HepG2 (cell line): ENCODE data around the gene MAB21L4. TPM values are rescaled to one million over a fixed set of nuclear protein-coding genes. Genes with fewer than 3 reads are reported as not detected.
A peak's percentile ranks its signal among the peaks of the same experiment; 100 is the strongest.

Experiments used
- ATF7-NPFF ChIP-seq: sonication (generic); formaldehyde crosslinking; IDR thresholded peaks from 2 replicates; pipeline ENCODE4 v1.8.1; 2023; ENCODE audit warnings: mild to moderate bottlenecking, low read depth, missing genetic modification reagents, moderate library complexity
- CBX2 ChIP-seq, 2 experiments: fragments of 200-600 bp in 1 of 2; sonication (generic); formaldehyde crosslinking in 1 of 2; IDR thresholded peaks; 2 replicates each; pipeline versions ENCODE4 v1.7.0 to v1.8.1; 2018 to 2022; ENCODE audit warnings: low read depth in 2 of 2, low read length in 1 of 2, mild to moderate bottlenecking in 1 of 2, missing genetic modification reagents in 1 of 2
- CREM ChIP-seq, 2 experiments: sonication (generic) in 1 of 2; formaldehyde crosslinking in 1 of 2; IDR thresholded peaks; 2 replicates each; pipeline versions ENCODE4 v1.4.0 to v1.6.1; 2016 to 2020; ENCODE audit warnings: antibody characterized with exemption in 1 of 2, mild to moderate bottlenecking in 1 of 2, missing genetic modification reagents in 1 of 2
- E2F2 ChIP-seq: sonication (generic); formaldehyde crosslinking; IDR thresholded peaks from 2 replicates; pipeline ENCODE4 v1.4.0; 2020; ENCODE audit warnings: missing genetic modification reagents, borderline replicate concordance
- GATAD1 ChIP-seq: IDR thresholded peaks from 2 replicates; pipeline ENCODE4 v1.6.1; 2016; ENCODE audit warnings: missing genetic modification reagents, missing compliant biosample characterization
- HIC2 ChIP-seq: sonication (generic); formaldehyde crosslinking; IDR thresholded peaks from 2 replicates; pipeline ENCODE4 v1.9.0; 2022; ENCODE audit warnings: low read depth, missing genetic modification reagents
- HNRNPUL1 ChIP-seq: fragments of 200-400 bp; formaldehyde crosslinking; IDR thresholded peaks from 2 replicates; pipeline ENCODE4 v1.6.1; 2017; ENCODE audit warnings: low read depth, mild to moderate bottlenecking, low read length, moderate library complexity
- HOXA7 ChIP-seq: sonication (generic); formaldehyde crosslinking; IDR thresholded peaks from 2 replicates; pipeline ENCODE4 v1.8.1; 2022; ENCODE audit warnings: mild to moderate bottlenecking, missing genetic modification reagents, moderate library complexity
- JDP2 ChIP-seq: sonication (generic); formaldehyde crosslinking; IDR thresholded peaks from 2 replicates; pipeline ENCODE4 v1.8.1; 2022; ENCODE audit warnings: missing genetic modification reagents, borderline replicate concordance
- JUND ChIP-seq: sonication (generic); formaldehyde crosslinking; IDR thresholded peaks from 2 replicates; pipeline ENCODE4 v1.8.0; 2022; ENCODE audit warnings: mild to moderate bottlenecking, missing genetic modification reagents
- KDM4B ChIP-seq: sonication (generic); formaldehyde crosslinking; IDR thresholded peaks from 2 replicates; pipeline ENCODE4 v1.4.0; 2020; ENCODE audit warnings: missing genetic modification reagents
- NFKB2 ChIP-seq: sonication (generic); formaldehyde crosslinking; IDR thresholded peaks from 2 replicates; pipeline ENCODE4 v1.4.0; 2020; ENCODE audit warnings: missing genetic modification reagents, borderline replicate concordance
- NR2F1 ChIP-seq, 2 experiments: fragments of 450-650 bp in 1 of 2; formaldehyde crosslinking in 1 of 2; IDR thresholded peaks; 2 replicates each; pipeline versions ENCODE4 v1.5.0 to v1.6.1; 2016 to 2020; ENCODE audit warnings: mild to moderate bottlenecking in 1 of 2, missing compliant biosample characterization in 1 of 2, missing genetic modification reagents in 1 of 2, moderate library complexity in 1 of 2
- PAF1 ChIP-seq: IDR thresholded peaks from 2 replicates; pipeline ENCODE4 v1.6.1; 2016; ENCODE audit warnings: missing genetic modification reagents, missing compliant biosample characterization
- RARA ChIP-seq: IDR thresholded peaks from 2 replicates; pipeline ENCODE4 v1.6.1; 2016; ENCODE audit warnings: missing genetic modification reagents, missing compliant biosample characterization
- REST ChIP-seq, 2 experiments: IDR thresholded peaks; 2 replicates each; pipeline ENCODE4 v1.6.1; 2011 to 2012; ENCODE audit warnings: low read length in 2 of 2, borderline replicate concordance in 1 of 2, low read depth in 1 of 2, mild to moderate bottlenecking in 1 of 2, moderate library complexity in 1 of 2
- SPEN ChIP-seq: sonication (generic); formaldehyde crosslinking; IDR thresholded peaks from 2 replicates; pipeline ENCODE4 v1.5.1; 2020; ENCODE audit warnings: low read depth, mild to moderate bottlenecking, missing genetic modification reagents
- TOE1 ChIP-seq: sonication (generic); formaldehyde crosslinking; IDR thresholded peaks from 2 replicates; pipeline ENCODE4 v1.4.0; 2020; ENCODE audit warnings: mild to moderate bottlenecking, missing genetic modification reagents
- ZFP36L2 ChIP-seq: sonication (generic); formaldehyde crosslinking; IDR thresholded peaks from 2 replicates; pipeline ENCODE4 v1.4.0; 2020; ENCODE audit warnings: missing genetic modification reagents
- ZFP82 ChIP-seq: sonication (generic); formaldehyde crosslinking; IDR thresholded peaks from 2 replicates; pipeline ENCODE4 v1.5.1; 2020; ENCODE audit warnings: mild to moderate bottlenecking, missing genetic modification reagents, borderline replicate concordance
- ZNF556 ChIP-seq: sonication (generic); formaldehyde crosslinking; IDR thresholded peaks from 2 replicates; pipeline ENCODE4 v1.4.0; 2020; ENCODE audit warnings: mild to moderate bottlenecking, missing genetic modification reagents, borderline replicate concordance
- ZNF619 ChIP-seq: sonication (generic); formaldehyde crosslinking; IDR thresholded peaks from 2 replicates; pipeline ENCODE4 v1.4.0; 2020; ENCODE audit warnings: mild to moderate bottlenecking, missing genetic modification reagents
- polyA plus RNA-seq, 8 experiments: library from polyadenylated mRNA; depleted of rRNA in 3 of 8; stranded (reverse) in 7 of 8; unstranded in 1 of 8; fragments of >200 nt; fragmentation: Illumina TruSeq in 4 of 8; extraction: Trizol in 4 of 8; gene quantifications; 2 replicates each; pipeline versions ENCODE4 v1.2.1 to v1.2.3, GENCODE V29; 2011 to 2016; ENCODE audit warnings: low read depth in 4 of 8, missing spikeins in 1 of 8, mixed read lengths in 1 of 8; ENCODE audit not compliant: insufficient read depth in 1 of 8
- total RNA-seq, 5 experiments: library from RNA; depleted of rRNA; stranded (reverse); fragments of >200 nt; fragmentation: Illumina TruSeq; extraction: Trizol; gene quantifications; 2 replicates each; pipeline ENCODE4 v1.2.3, GENCODE V29; 2016; ENCODE audit warnings: low read depth in 1 of 5

MAB21L4 gene
- total and polyA plus RNA-seq, 2 of the 13 experiments (the other 11 are each of a cell fraction or from before 2014, with no cell fraction given): 3.0 to 14.0 TPM

GRCh38 chr2:240896871-240897692, 1.1 kb upstream of the MAB21L4 start (continued):
- no peak for TF ChIP-seq E2F2
- 0 out of 2 replicates have a peak, but pooled peaks have one; percentile 14 for TF ChIP-seq JUND (CRISPR knock-in tag)
- TF ChIP-seq PAF1 (CRISPR knock-in tag): no peak
- TF ChIP-seq HOXA7: no peak
- no peak for TF ChIP-seq ZFP82 (CRISPR knock-in tag)
- TF ChIP-seq GATAD1: 0 out of 2 replicates have a peak, but pooled peaks have one; percentile 23
- peak; percentile 70; the same call in 1 of the 2 replicates for TF ChIP-seq NFKB2 (CRISPR knock-in tag)
- TF ChIP-seq ZNF556 (CRISPR knock-in tag): peak; percentile 58; the same call in 1 of the 2 replicates
- no peak for TF ChIP-seq CREM (IDR thresholded peaks at IDR 0.05)
- TF ChIP-seq CREM (CRISPR knock-in tag; IDR thresholded peaks at IDR 0.05): no peak
- TF ChIP-seq HNRNPUL1: no peak
- TF ChIP-seq SPEN: 0 out of 2 replicates have a peak, but pooled peaks have one; percentile 10
- peak; percentile 58; the same call in 1 of the 2 replicates for TF ChIP-seq ATF7-NPFF (CRISPR knock-in tag)
- no peak for TF ChIP-seq JDP2 (CRISPR knock-in tag)
- TF ChIP-seq CBX2 (IDR thresholded peaks at IDR 0.05; ENCODE audit: low read depth, low read length): no peak
- TF ChIP-seq CBX2 (CRISPR knock-in tag; IDR thresholded peaks at IDR 0.05; ENCODE audit: low read depth): no peak
- 0 out of 2 replicates have a peak, but pooled peaks have one; percentile 33 for TF ChIP-seq RARA (CRISPR knock-in tag)
- TF ChIP-seq ZNF619: no peak
- no peak for TF ChIP-seq TOE1 (CRISPR knock-in tag)
- TF ChIP-seq NR2F1 (CRISPR knock-in tag; IDR thresholded peaks at IDR 0.05): peak; percentile 58 to 66; a peak in 3 of 4 replicates
- TF ChIP-seq REST (IDR thresholded peaks at IDR 0.05; ENCODE audit: borderline replicate concordance in 1 of 2, low read depth in 1 of 2, low read length in 2 of 2): no peak
- no peak for TF ChIP-seq KDM4B (CRISPR knock-in tag)
- peak; percentile 93 for TF ChIP-seq HIC2 (CRISPR knock-in tag)
- no peak for TF ChIP-seq ZFP36L2 (CRISPR knock-in tag)
